T-helper 2 cell (primary cell): ENCODE measurements around the gene TBC1D4.

Experiments used
- DNase-seq, 5 experiments: peaks; one replicate each; pipeline versions ENCODE4 v3.0.0 to v3.0.0-alpha.2; 2012 to 2022

Gene TBC1D4

GRCh38 chr13:75486146-75487062 is 4.4 kb upstream of the TBC1D4 start:
- DNase-seq: no peak

GRCh38 chr13:75485286-75486062 is 3.5 kb upstream of the TBC1D4 start:
- DNase-seq: no peak

GRCh38 chr13:75482820-75483079 is 781 bp upstream of the TBC1D4 start:
- DNase-seq: no peak

GRCh38 chr13:75481176-75482069 is 546 bp downstream of the TBC1D4 start:
- DNase-seq: peak in 1 of 5 experiments; percentile 30

GRCh38 chr13:75480671-75481175 is 1.2 kb downstream of the TBC1D4 start:
- peak in 1 of 5 experiments; percentile 65 for DNase-seq

GRCh38 chr13:75479102-75479740 is 2.7 kb downstream of the TBC1D4 start:
- no peak for DNase-seq

- no peak for DNase-seq
Observed at GRCh38 chr13:75478659-75479058, 3.3 kb downstream of the TBC1D4 start.

- no peak for DNase-seq
Observed at GRCh38 chr13:75474956-75475355, 7.0 kb downstream of the TBC1D4 start.

GRCh38 chr13:75473468-75473867 is 8.5 kb downstream of the TBC1D4 start:
- DNase-seq: no peak

- DNase-seq: no peak
Observed at GRCh38 chr13:75470676-75471075, 11.3 kb downstream of the TBC1D4 start.

- no peak for DNase-seq
Observed at GRCh38 chr13:75469047-75469446, 12.9 kb downstream of the TBC1D4 start.

GRCh38 chr13:75468602-75469001 is 13.4 kb downstream of the TBC1D4 start:
- DNase-seq: no peak

- DNase-seq: no peak
Observed at GRCh38 chr13:75468098-75468497, 13.9 kb downstream of the TBC1D4 start.

- DNase-seq: no peak
Observed at GRCh38 chr13:75467040-75467728, 14.8 kb downstream of the TBC1D4 start.

- DNase-seq: no peak
Observed at GRCh38 chr13:75465236-75465635, 16.7 kb downstream of the TBC1D4 start.

GRCh38 chr13:75461314-75461713 is 20.7 kb downstream of the TBC1D4 start:
- DNase-seq: no peak

- DNase-seq: no peak
Observed at GRCh38 chr13:75460644-75461043, 21.3 kb downstream of the TBC1D4 start.

- no peak for DNase-seq
Observed at GRCh38 chr13:75458696-75459422, 23.1 kb downstream of the TBC1D4 start.

- no peak for DNase-seq
Observed at GRCh38 chr13:75455962-75456361, 26.0 kb downstream of the TBC1D4 start.

GRCh38 chr13:75454497-75454896 is 27.5 kb downstream of the TBC1D4 start:
- DNase-seq: no peak

GRCh38 chr13:75452564-75452963 is 29.4 kb downstream of the TBC1D4 start:
- DNase-seq: no peak
